Endothelial cell of hepatic sinusoid (primary cell): ENCODE results near the gene SMIM8.
"Not testable (repeated sequence)": the region's sequence is repeated elsewhere in the genome, so short reads cannot be mapped to it uniquely, and the experiment has no call there.

Source experiments
- in situ Hi-C: cut with HindIII; loops from 2 replicates; pipeline ENCODE4 v1.10.0; 2017; ENCODE audit warnings: low sequenced_read_pairs

SMIM8 gene, protein sequence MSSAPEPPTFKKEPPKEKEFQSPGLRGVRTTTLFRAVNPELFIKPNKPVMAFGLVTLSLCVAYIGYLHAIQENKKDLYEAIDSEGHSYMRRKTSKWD

DNA sequence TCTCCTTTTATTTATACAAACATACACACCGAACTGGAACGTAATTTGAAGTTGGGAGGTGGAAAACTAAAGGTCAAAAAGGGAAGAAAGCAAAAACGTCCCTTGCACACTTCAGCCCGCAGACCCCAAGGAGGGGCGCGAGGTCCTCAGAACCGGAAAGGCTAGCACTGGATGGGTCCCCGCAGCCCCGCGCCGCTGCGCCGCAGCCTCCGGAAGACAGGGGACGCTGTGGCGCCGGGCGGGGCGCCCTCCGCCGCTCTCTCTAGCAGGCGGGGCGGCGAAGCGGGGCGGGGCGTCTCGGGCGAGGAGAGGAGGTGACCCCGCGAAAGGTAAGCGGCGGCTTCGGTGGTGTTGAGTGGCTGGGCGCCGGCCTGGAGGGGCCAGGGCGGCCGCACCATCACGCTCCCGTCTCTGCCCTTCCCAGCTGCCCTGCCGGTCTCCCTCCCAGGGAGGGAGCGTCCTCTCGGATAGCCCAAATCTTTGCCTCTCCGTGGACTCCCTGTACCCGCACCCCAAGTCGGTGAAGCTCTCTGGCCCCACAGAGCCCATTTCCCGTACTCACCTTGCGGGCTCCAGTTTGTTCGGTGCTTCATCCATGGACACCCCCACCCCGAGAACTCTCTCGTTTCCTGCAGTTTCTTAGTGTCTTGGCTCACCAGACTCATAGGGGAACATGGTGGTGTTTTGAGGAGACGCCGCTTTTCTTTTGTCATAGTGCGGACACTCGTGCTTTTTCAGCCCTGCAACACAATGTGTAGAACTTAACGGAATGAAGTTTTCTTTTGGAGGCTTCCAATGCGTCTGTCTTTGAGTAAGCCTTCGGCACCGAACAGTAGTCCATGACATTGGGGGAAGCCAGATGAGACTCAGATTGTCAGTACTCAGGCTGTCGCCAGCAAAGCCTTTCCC is at the start of gene SMIM8:
Gene SMIM8, plus strand, starts transcription at position 285 of the 909 bp plus-strand sequence. CDS start 14,444 bp downstream, outside the sequence.
- in situ Hi-C loops, result no loop called here

DNA sequence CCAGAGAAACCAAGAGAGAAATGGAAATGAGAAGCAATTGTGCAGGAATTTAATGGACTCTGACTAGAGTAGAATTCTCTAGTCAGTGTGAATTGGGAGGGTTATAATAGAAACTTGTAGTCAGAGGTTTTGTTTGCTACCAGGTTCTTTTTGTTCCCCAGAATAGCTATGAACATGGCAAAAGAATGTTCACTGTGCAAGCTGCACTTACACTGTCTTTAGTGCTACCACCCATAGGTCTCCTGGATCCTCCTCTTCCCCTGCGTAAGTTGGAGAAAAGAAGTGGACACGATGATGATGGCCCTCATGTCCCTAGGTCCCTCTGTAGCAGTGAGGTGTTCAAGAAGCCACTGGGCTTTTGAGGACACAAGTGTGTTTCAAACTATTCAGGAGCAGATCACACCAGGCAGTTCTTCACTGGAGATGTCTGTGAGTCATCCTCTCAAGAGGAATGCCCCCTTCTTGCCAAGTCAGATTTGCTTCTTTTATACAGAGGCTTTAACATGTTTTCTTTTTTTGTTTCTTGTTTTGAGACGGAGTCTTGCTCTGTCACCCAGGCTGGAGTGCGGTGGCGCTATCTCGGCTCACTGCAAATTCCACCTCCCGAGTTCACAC is 47.6 kb upstream of the SMIM8 start:
- in situ Hi-C loops, result loop anchor here (5.0 kb wide), 1 partner anchor 67 kb away; no protein-coding TSS in a partner anchor

- in situ Hi-C loops, result loop anchor here (5.0 kb wide), 1 partner anchor 69 kb away; no protein-coding TSS in a partner anchor
These were observed 45.8 kb upstream of the SMIM8 start for GRCh38 chr6:87276624-87277023.

DNA sequence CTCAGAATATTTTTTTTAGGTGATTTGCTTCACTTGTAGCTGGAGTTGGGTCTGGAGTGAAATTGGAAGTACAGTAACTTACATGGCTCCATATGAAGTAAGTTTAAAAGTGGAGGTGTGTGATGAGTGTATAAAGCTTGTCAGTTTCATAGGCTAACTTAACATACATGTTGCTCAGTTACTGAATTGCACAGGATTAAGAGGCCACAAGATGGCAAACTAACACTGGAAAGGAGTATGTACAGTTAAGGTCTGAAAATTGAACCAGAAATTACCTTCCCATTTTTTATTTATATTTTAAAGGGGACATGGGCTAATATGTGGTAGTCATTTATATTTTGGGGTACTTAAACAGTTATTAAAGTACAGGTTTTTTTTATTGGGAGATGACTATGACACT is 45.3 kb upstream of the SMIM8 start:
- in situ Hi-C loops, result loop anchor here (5.0 kb wide), 1 partner anchor 70 kb away; no protein-coding TSS in a partner anchor

DNA sequence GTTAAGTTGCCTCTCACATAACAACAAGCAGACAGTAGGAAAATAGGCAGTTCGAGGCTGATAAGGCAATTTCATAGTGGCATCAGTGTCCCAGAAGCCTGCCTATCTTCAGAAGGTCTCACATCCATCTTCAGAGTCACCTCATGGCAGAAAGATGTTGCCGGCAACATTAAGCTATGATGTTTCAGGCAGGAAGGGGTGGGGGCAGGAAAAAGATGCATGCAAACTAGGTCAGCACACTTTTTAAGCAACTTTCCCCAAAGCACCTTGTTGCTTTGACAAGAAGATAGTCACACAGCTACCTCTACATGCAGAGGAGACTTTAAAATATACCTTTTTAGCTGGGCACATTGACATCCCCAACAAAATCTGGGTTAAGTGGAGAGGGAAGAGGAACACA is 43.2 kb upstream of the SMIM8 start:
- in situ Hi-C loops, result loop anchor here (5.0 kb wide), 1 partner anchor 72 kb away; no protein-coding TSS in a partner anchor

DNA sequence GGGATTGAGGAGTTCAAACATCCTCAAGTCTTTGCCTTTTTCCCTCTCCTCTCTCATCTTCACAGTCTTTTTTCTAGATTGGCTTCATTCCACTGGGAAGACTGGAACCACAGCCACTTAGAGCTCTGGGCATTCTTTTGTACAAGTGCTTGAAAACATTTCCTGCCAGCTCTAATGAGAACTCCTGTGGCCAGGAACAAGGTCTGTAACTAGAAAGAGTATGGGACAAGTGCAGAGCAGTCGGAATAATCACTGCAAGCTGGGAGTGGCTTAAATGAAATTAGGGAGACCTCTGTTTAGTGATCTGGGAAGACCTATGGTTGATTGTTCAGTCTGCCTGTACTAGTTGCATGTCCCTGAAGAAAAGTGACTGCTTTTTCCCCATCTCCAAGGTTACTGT is 41.0 kb upstream of the SMIM8 start:
- in situ Hi-C loops, result no loop called here

DNA sequence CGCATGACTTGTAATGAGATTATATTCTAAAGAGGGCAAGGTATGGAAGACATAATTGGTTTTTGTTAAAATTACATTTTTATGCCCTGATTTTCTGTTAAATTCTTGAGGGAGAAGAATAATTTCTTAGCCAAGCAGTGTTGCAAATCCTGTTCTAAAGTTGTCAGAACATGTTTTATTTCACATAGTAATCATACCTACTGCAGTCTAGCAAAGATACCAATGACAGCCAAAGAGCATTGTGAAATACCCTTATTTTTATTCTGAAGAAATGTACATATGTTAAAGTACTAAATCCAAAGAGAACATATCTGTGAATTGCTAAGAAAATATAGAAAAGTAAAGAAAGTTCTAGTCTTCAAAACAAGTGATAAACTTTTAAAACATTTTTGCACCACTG is 39.6 kb upstream of the SMIM8 start:
- in situ Hi-C loops, result no loop called here

DNA sequence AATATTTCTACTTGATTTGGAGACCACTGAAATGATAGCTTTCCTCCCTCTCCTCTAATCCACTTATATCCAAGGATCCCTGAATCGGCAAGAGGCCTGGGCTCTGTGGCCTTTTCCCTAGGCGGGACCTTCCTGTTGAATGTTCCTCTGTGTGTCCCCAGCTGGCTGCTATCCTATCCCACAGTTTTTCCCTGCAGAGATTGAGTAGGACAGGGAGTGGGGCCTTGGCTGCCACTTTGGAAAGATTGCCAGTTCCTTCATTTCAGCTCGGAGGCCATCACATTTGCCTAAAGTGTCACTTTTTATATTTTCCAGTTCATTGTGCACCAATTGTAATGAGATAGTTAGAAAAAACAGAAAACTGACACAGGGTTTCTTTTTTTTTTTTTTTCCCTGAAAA is 38.9 kb upstream of the SMIM8 start:
- in situ Hi-C loops, result no loop called here

DNA sequence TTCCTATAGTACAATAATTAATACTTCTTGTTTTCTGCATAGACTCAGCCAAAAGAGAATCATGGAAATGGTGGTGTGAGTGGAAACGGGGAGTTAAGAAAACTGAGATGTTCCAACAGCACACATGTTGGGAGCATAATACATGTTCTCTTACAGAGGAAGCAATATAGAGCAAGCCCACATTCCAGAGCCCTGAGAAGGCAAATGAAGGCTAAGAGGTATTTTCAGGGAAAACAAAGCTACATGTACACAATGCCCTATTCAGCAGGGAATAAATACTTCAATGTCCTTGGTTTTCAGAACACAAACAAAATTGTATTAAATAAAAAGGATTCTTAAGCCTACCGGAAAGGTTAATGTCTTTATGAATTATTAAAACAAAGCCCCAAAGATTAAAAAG is 35.1 kb upstream of the SMIM8 start:
- in situ Hi-C loops, result no loop called here

- in situ Hi-C loops, result no loop called here
These were observed 32.8 kb upstream of the SMIM8 start for GRCh38 chr6:87289571-87289970.

DNA sequence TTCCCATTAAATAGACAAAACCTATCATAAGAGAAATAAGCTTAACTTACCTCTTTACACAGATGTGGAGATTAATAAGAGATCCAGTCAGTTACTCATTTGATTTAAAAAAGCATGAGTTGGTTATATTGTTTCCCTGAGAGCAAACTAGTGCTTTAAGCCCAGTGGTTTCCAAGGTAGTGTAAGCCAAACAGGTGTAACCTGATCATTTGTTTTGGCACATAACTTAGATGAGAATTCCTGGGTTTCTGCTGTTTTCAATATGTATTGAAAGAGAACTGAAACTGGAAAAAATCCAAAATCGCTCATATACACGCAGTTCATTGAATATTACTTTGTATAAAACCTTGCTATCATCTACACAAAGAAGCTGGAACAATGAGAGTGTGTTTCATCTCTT is 30.5 kb upstream of the SMIM8 start:
- in situ Hi-C loops, result no loop called here

DNA sequence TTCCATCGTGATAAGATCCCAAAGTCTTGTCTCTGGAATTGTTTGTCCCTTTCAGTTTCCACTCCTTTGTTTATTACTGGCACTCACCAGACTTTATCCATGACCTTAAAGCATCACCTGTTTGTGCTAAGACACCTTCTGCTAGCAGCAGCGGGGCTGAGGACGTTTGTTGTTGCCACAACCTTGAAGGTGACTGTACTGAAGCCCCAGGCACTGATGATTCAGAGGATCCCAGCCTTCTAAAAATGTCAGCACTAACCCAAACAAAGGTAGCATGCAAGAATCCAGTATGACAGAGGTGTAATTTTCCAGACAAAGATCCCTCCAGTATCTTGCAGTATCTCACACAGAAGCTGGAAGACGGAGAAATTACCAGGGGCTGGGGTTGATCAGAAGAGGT is 28.9 kb upstream of the SMIM8 start:
- in situ Hi-C loops, result no loop called here

DNA sequence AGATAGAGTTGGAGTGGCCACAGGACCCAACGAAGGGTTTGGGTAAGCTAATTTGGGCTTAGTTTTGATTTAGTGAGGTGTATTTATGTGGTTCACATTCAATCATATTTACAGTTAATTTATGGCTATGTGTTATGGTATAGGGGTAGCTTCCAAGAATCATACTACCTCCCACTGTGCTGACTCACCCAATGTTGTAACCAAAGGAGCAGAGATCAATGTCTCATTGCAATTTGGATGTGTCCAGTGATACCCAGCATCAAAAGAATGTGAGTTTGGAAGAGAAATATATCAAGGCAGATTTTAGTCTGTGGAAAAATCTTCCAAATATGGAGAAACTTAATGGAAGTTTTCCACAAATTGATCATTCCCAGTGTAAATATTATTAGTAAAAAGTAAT is 25.3 kb upstream of the SMIM8 start:
- in situ Hi-C loops, result no loop called here

GRCh38 chr6:87301277-87301676 is 21.1 kb upstream of the SMIM8 start:
- in situ Hi-C loops, result not testable (repeated sequence)

DNA sequence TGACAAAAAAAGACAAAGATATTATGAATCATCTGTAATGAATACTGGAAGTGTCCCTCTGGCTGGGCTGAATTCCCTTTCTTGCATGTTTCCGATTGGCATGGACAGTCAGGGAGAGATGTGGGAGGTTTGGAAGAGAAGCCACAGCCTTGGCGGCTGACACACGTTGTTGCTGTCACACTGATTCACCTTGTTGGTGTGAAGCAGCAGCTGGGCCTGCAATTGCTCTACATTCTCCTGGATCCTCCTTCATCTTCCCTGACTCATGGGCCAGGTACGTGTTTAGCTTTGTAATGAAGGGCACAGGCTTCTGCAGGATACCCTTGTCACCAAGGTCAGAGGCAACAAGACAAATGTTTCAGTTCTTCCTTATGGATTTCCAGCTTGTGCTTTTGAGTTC is 13.4 kb upstream of the SMIM8 start:
- in situ Hi-C loops, result no loop called here

DNA sequence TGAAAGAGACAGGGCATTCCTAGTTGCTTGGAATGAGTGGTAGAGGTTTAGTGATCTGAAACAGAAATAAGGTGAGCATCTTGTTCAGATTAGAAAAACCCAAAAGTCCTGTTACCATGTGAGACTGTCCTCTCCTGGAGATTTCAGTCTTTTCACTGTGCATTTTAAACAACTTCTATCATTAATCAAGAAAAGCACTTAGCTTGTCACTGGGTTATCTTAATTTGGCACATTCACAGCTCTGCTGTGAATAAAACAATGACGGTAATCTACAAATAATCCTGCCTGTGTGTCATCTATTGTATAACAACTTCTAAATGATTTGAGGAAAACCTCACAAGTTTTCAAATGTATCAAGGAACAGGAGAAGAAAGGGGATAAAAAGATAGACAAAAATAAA is 9.5 kb upstream of the SMIM8 start:
- in situ Hi-C loops, result no loop called here

- in situ Hi-C loops, result no loop called here
These were observed 7.3 kb upstream of the SMIM8 start for GRCh38 chr6:87315071-87315470.

DNA sequence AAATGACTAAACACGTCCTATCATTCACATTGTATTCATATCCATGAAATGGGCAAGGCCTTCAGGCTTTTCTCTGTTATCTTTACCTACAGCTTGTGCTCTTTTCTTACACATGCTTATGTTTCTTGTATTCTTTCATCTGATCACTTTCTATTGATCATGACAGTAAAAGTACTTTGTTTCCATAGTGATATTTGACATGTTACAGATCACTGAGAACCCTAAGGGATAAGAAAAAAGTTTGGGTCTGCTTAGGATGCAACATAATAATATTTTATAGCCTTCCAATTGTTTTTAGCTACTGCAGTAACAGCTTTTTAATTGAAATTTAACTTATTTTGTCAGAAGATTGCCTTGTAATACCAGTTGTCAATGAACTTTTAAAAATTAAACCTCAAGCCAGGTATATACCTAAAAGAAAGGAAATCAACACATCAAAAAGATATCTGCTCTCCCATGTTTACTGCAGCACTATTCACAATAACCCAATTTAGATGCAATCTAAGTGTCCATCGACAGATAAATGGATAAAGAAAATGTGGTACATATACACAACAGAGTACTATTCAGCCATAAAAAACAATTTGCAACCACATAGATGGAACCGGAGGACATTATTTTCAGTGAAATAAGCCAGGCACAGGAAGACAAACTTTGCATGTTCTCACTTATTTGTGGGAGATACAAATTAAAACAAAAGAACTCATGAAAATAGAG is 3.0 kb upstream of the SMIM8 start:
- in situ Hi-C loops, result no loop called here

GRCh38 chr6:87323880-87324279 is 1.5 kb downstream of the SMIM8 start:
- in situ Hi-C loops, result not testable (repeated sequence)

DNA sequence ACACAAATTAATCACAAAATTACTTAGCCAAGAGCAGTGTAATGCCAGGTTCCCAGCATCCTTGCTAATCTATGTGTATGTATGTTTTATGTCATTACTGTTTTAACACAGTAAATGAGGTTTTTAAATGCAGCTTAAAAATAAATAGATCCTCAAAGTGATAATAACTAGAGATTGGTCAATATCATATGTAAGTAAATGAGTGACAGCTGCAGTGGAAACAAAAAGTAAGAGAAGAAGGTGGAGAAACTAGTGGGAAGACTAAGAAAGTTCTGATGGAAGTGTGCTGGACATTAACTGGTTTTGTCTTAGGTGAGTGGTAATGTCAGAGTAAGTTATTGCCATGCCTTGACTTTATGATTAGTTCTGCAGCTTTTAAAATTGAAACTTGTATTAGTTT is 8.6 kb downstream of the SMIM8 start:
- in situ Hi-C loops, result no loop called here

- in situ Hi-C loops, result no loop called here
These were observed 10.6 kb downstream of the SMIM8 start for GRCh38 chr6:87333033-87333432.
